Stomach (tissue), 9 donors: ENCODE results near the gene LMCD1. TPM values are rescaled to one million over a fixed set of nuclear protein-coding genes. Genes with fewer than 3 reads are reported as not detected.

Experiments
- DNase-seq, 2 donors: peaks; one replicate each; pipeline versions ENCODE4 v3.0.0 to v3.0.0-alpha.2; 2013 to 2019
- H3K27ac ChIP-seq, 5 donors: fragments of 200-600 bp in 4 of 5; sonication (generic) in 4 of 5; one replicate each; pipeline ENCODE4 v1.5.1; 2013 to 2019; ENCODE audit warnings: mild to moderate bottlenecking in 1 of 5, moderate library complexity in 1 of 5
- H3K27me3 ChIP-seq, 3 donors: fragments of 200-600 bp; sonication (generic); one replicate each; pipeline ENCODE4 v1.5.1; 2017 to 2019; ENCODE audit warnings: mixed run types in 1 of 3
- H3K36me3 ChIP-seq, 4 donors: fragments of 200-600 bp; sonication (generic); 1 replicate in 3 of 4; 2 replicates in 1 of 4; pipeline ENCODE4 v1.5.1; 2016 to 2019
- H3K4me1 ChIP-seq, 4 donors: fragments of 200-600 bp; sonication (generic); one replicate each; pipeline ENCODE4 v1.5.1; 2016 to 2019
- H3K4me3 ChIP-seq, 4 donors: fragments of 200-600 bp; sonication (generic) in 3 of 4; one replicate each; pipeline ENCODE4 v1.5.1; 2016 to 2019; ENCODE audit warnings: mild to moderate bottlenecking in 1 of 4
- H3K9me3 ChIP-seq, 4 donors: fragments of 200-600 bp; sonication (generic); one replicate each; pipeline ENCODE4 v1.5.1; 2016 to 2019
- EP300 ChIP-seq: sonication (generic); formaldehyde crosslinking; IDR thresholded peaks from one replicate; pipeline ENCODE4 v1.6.1; 2017; ENCODE audit warnings: antibody characterized with exemption
- POLR2A ChIP-seq, 4 donors: fragments of 450-650 bp; IDR thresholded peaks; one replicate each; pipeline ENCODE4 v1.6.1; 2016; ENCODE audit warnings: antibody characterized with exemption in 4 of 4, control low read depth in 2 of 4, mild to moderate bottlenecking in 1 of 4, moderate library complexity in 1 of 4
- POLR2AphosphoS5 ChIP-seq, 3 donors: sonication (generic); formaldehyde crosslinking; IDR thresholded peaks; one replicate each; pipeline ENCODE4 v1.6.1; 2016; ENCODE audit warnings: antibody characterized with exemption in 3 of 3
- whole genome bisulfite sequencing, 5 donors: extraction: QIAGEN DNeasy Blood & Tissue Kit in 3 of 5; methylation state at CpG; one replicate each; pipeline versions ENCODE4 v1.1.5 to v1.1.7; 2013 to 2018; 5-methylcytosine and 5-hydroxymethylcytosine counted together
- intact Hi-C: fragments of 100-400 bp; cut with DNase I; formaldehyde crosslinking; loops from one replicate; pipeline ENCODE4 v1.15.1; 2023; ENCODE audit warnings: low total_unique reads
- polyA plus RNA-seq, 3 donors: library from polyadenylated mRNA; stranded (reverse); fragments of 200-250 nt; gene quantifications; one replicate each; pipeline ENCODE4 v1.2.3, GENCODE V29; 2013
- total RNA-seq, 5 donors: library from RNA; depleted of rRNA; stranded (reverse); fragments of >200 nt; gene quantifications; one replicate each; pipeline versions ENCODE4 v1.1.0 to v1.2.3, GENCODE V29; 2014 to 2016
- TF ChIP-seq, protein P1 (sequence below), 7 experiments: fragments of 450-650 bp in 4 of 7; fragments of 200-600 bp in 3 of 7; sonication (generic) in 3 of 7; IDR thresholded peaks; one replicate each; pipeline ENCODE4 v1.5.1; 2016 to 2019; ENCODE audit warnings: antibody characterized with exemption in 7 of 7, control low read depth in 2 of 7, mild to moderate bottlenecking in 1 of 7
- donor health status: healthy with polysubstance abuse.
- donor health status: Bipolar disorder and iron deficiency.
- donor health status: healthy.

The LMCD1 gene
- total and polyA plus RNA-seq, 8 donors = 0.58 to 60.2 (median 23.7) TPM

DNA sequence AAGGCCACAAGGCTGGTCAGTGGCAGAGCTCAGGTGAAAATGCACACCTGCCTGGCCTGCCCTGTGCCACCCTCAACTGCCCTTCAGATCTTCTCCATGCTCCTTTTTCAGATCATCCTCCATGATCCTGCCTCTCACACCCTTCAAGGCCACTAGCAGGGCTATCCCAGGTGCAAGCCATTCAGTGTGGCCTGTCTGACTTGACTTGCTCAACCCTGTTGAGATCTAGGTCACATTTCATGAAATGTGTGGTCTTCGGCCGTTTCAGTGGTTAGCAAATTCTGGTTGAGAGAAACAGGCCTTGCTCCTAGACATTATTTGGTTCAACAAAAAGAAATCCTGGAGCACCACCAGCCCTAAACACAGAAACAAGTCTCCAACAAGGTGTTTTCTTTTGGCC is 26.6 kb upstream of the LMCD1 start:
- H3K9me3 ChIP-seq = no peaks in the 10 kb centered on the region
- no peak overlapping the region for H3K4me3 ChIP-seq
- 92 to 99% (median 96%) methylated on average over 2 of the region's 2 CpGs for WGBS, 5 donors
- H3K27me3 ChIP-seq = no peaks in the 10 kb centered on the region
- TF ChIP-seq POLR2AphosphoS5 (IDR thresholded peaks at IDR 0.05) (no peak), EP300 (no peak)
- no peak overlapping the region for H3K27ac ChIP-seq
- H3K4me1 ChIP-seq = peaks cover 0 to 10% (median 0%) of the 10 kb centered on the region in 4 donors
- no peak for DNase-seq
- H3K36me3 ChIP-seq = no peaks in the 10 kb centered on the region
- intact Hi-C loops = no loop called here

DNA sequence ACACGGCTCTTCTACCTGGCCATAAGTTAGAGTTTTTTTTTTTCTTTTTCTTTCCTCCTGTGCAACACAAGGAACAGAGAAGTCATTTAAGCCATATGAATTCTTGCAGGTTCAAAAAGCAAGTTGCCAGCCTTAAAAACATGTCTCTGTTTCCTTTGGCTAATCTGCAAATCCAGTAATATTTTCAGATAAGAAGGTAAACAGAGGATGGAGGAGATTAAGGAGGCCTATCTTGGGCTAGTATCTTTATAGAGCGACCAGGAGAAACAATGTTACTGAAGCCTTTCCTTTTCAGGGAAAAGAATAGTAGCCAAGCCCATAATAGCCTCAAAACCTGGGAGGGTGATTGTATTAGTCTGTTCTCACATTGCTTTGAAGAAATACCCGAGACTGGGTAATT is 20.9 kb upstream of the LMCD1 start:
- Histone ChIP-seq H3K27ac (peak overlapping the region in 1 of 5 donors; percentile 48), H3K27me3 (no peaks in the 10 kb centered on the region), H3K36me3 (no peaks in the 10 kb centered on the region), H3K4me3 (no peak overlapping the region), H3K9me3 (no peaks in the 10 kb centered on the region), H3K4me1 (peaks cover 9 to 33% (median 14%) of the 10 kb centered on the region in 4 donors)
- DNase-seq = no peak
- intact Hi-C loops = no loop called here
- TF ChIP-seq EP300 (no peak), POLR2AphosphoS5 (IDR thresholded peaks at IDR 0.05) (no peak), POLR2A (IDR thresholded peaks at IDR 0.05) (no peak)
- TF ChIP-seq, protein P1, sequence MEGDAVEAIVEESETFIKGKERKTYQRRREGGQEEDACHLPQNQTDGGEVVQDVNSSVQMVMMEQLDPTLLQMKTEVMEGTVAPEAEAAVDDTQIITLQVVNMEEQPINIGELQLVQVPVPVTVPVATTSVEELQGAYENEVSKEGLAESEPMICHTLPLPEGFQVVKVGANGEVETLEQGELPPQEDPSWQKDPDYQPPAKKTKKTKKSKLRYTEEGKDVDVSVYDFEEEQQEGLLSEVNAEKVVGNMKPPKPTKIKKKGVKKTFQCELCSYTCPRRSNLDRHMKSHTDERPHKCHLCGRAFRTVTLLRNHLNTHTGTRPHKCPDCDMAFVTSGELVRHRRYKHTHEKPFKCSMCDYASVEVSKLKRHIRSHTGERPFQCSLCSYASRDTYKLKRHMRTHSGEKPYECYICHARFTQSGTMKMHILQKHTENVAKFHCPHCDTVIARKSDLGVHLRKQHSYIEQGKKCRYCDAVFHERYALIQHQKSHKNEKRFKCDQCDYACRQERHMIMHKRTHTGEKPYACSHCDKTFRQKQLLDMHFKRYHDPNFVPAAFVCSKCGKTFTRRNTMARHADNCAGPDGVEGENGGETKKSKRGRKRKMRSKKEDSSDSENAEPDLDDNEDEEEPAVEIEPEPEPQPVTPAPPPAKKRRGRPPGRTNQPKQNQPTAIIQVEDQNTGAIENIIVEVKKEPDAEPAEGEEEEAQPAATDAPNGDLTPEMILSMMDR (IDR thresholded peaks at IDR 0.05) = no peak
- 11 to 47% (median 28%) methylated on average over 3 of the region's 3 CpGs for WGBS, 5 donors

DNA sequence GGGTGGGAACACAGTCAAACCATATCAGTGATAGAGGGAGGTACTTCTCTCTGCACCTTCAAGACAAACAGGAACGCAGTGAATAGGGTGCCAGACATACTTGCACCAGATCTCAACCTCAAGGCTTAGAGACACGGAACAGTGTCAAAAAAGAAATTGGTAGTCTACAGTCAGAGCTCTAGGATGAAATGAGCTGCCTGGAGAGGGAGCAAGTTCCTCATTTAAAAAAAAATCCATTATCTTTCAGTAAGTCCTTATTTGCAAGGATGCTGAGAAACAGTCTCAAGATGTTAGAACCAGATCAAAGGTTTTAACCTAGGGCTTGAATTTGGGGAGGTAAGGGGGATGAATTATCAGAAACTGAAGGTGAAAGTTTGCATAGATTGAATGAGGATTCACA is 20.2 kb upstream of the LMCD1 start:
- TF ChIP-seq POLR2A (IDR thresholded peaks at IDR 0.05) = no peak
- no peak for TF ChIP-seq EP300
- TF ChIP-seq, protein P1 (IDR thresholded peaks at IDR 0.05) = no peak
- TF ChIP-seq POLR2AphosphoS5 (IDR thresholded peaks at IDR 0.05) = no peak
- no peaks in the 10 kb centered on the region for H3K9me3 ChIP-seq
- no peaks in the 10 kb centered on the region for H3K36me3 ChIP-seq
- no peak for DNase-seq
- 64 to 81% (median 68%) methylated on average over 2 of the region's 2 CpGs for WGBS, 5 donors
- H3K27ac ChIP-seq = peak overlapping the region in 2 of 5 donors; percentile 48 to 74
- H3K4me3 ChIP-seq = no peak overlapping the region
- no peaks in the 10 kb centered on the region for H3K27me3 ChIP-seq
- H3K4me1 ChIP-seq = peaks cover 9 to 36% (median 16%) of the 10 kb centered on the region in 4 donors
- intact Hi-C loops = no loop called here

DNA sequence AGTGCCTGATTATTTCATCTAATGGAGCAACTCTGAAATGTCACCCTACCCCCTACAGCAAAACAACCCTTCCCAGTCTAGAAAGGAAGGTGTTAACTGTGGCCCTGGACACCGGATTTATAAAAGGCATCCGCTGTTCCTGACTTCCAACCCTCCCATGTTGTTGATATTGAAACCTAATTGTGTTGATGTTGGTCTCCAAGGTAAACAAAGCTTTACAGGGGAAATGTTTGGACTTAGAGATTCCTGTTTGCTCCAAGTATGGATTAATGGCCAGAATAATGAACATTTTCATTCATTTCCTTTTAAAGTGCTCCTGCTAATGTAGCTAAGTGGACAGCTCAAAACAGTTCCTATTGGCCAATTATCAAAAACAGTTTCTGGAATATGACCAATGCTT is 19.4 kb upstream of the LMCD1 start:
- H3K27ac ChIP-seq = peak overlapping the region; percentile 14 to 83 (median 74)
- 25 to 51% (median 37%) methylated on average over 2 of the region's 2 CpGs for WGBS, 5 donors

More for the DNA sequence above, 19.4 kb upstream of the LMCD1 start:
- H3K9me3 ChIP-seq = no peaks in the 10 kb centered on the region
- no peak overlapping the region for H3K4me3 ChIP-seq
- TF ChIP-seq EP300 (no peak), POLR2A (IDR thresholded peaks at IDR 0.05) (no peak), POLR2AphosphoS5 (IDR thresholded peaks at IDR 0.05) (no peak)
- TF ChIP-seq, protein P1 (IDR thresholded peaks at IDR 0.05) = no peak
- H3K27me3 ChIP-seq = no peaks in the 10 kb centered on the region
- intact Hi-C loops = no loop called here
- no peaks in the 10 kb centered on the region for H3K36me3 ChIP-seq
- peaks cover 9 to 45% (median 21%) of the 10 kb centered on the region in 4 donors for H3K4me1 ChIP-seq
- peak in 1 of 2 donors; percentile 52 for DNase-seq
